MCF 10A (cell line): ENCODE data around the gene PARD3B. TPM values are rescaled to one million over a fixed set of nuclear protein-coding genes. Genes with fewer than 3 reads are reported as not detected.

Experiments used
- BruUV-seq: library from RNA; stranded (reverse); fragments of 400-500 nt; replicated peaks from 2 replicates; lab custom pipeline; 2021; lab: Mats Ljungman, UMichigan
- CTCF ChIA-PET: fragments of 300-600 bp; sonication (Branson Sonifier 250); formaldehyde crosslinking; extraction: SDS; loops from one replicate; lab custom pipeline; 2021; ENCODE audit warnings: antibody characterized with exemption, inconsistent platforms; lab: Yijun Ruan, JAX
- POLR2A ChIA-PET: fragments of 300-600, 350-650 bp; sonication (Branson Sonifier 250); formaldehyde crosslinking; extraction: SDS; loops from one replicate; lab custom pipeline; 2020; ENCODE audit warnings: antibody characterized with exemption, inconsistent platforms; lab: Yijun Ruan, JAX
- DNase-seq: peaks from one replicate; pipeline ENCODE4 v3.0.0-alpha.2; 2018; ENCODE audit not compliant: unreplicated experiment
- H3K27ac Mint-ChIP-seq: one replicate; pipeline ENCODE4 v1.8.0; 2022; ENCODE audit warnings: mild to moderate bottlenecking, low read depth, mixed read lengths; ENCODE audit not compliant: unreplicated experiment
- H3K27me3 Mint-ChIP-seq: one replicate; pipeline ENCODE4 v1.8.0; 2022; ENCODE audit warnings: mixed read lengths; ENCODE audit not compliant: insufficient read depth, unreplicated experiment
- H3K36me3 Mint-ChIP-seq: one replicate; pipeline ENCODE4 v1.8.0; 2022; ENCODE audit warnings: mild to moderate bottlenecking, moderate library complexity, mixed read lengths; ENCODE audit not compliant: insufficient read depth, unreplicated experiment
- H3K4me1 Mint-ChIP-seq: one replicate; pipeline ENCODE4 v1.8.0; 2022; ENCODE audit warnings: mixed read lengths; ENCODE audit not compliant: insufficient read depth, unreplicated experiment
- H3K4me3 Mint-ChIP-seq: one replicate; pipeline ENCODE4 v1.8.0; 2022; ENCODE audit warnings: mild to moderate bottlenecking, moderate library complexity, mixed read lengths; ENCODE audit not compliant: unreplicated experiment
- H3K9me3 Mint-ChIP-seq: one replicate; pipeline ENCODE4 v1.8.0; 2022; ENCODE audit warnings: mixed read lengths; ENCODE audit not compliant: unreplicated experiment
- intact Hi-C: fragments of 100-400 bp; cut with micrococcal nuclease; formaldehyde crosslinking; loops from 2 replicates; pipeline ENCODE4 v1.14.1; 2022
- total RNA-seq: library from RNA; stranded (reverse); gene quantifications from 2 replicates; pipeline ENCODE4 v1.2.3, GENCODE V29; 2022
- TF ChIP-seq, protein P1 (sequence below): fragments of 200-600 bp; IDR thresholded peaks from one replicate; pipeline ENCODE4 v1.8.0; 2022; ENCODE audit warnings: antibody characterized with exemption, mild to moderate bottlenecking; ENCODE audit not compliant: unreplicated experiment

PARD3B gene
- total RNA-seq, 1 experiment from 2014 or later: 11.6 TPM

GRCh38 chr2:205290299-205290698, 745.0 kb downstream of the PARD3B start:
- no peak for DNase-seq
- Mint-ChIP-seq H3K36me3 (no peaks in the 10 kb centered on the region), H3K27ac (no peak overlapping the region), H3K27me3 (no peaks in the 10 kb centered on the region), H3K4me1 (no peaks in the 10 kb centered on the region), H3K9me3 (no peaks in the 10 kb centered on the region), H3K4me3 (no peak overlapping the region)
- ChIA-PET CTCF (interaction anchor here (0.8 kb wide), 1 partner anchor 12 kb away, joined by 3 read pairs; no protein-coding TSS in a partner anchor), POLR2A (no interaction called here)
- TF ChIP-seq, protein P1, sequence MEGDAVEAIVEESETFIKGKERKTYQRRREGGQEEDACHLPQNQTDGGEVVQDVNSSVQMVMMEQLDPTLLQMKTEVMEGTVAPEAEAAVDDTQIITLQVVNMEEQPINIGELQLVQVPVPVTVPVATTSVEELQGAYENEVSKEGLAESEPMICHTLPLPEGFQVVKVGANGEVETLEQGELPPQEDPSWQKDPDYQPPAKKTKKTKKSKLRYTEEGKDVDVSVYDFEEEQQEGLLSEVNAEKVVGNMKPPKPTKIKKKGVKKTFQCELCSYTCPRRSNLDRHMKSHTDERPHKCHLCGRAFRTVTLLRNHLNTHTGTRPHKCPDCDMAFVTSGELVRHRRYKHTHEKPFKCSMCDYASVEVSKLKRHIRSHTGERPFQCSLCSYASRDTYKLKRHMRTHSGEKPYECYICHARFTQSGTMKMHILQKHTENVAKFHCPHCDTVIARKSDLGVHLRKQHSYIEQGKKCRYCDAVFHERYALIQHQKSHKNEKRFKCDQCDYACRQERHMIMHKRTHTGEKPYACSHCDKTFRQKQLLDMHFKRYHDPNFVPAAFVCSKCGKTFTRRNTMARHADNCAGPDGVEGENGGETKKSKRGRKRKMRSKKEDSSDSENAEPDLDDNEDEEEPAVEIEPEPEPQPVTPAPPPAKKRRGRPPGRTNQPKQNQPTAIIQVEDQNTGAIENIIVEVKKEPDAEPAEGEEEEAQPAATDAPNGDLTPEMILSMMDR: no peak
- intact Hi-C loops: no loop called here
- BruUV-seq: no TSS peak

DNA sequence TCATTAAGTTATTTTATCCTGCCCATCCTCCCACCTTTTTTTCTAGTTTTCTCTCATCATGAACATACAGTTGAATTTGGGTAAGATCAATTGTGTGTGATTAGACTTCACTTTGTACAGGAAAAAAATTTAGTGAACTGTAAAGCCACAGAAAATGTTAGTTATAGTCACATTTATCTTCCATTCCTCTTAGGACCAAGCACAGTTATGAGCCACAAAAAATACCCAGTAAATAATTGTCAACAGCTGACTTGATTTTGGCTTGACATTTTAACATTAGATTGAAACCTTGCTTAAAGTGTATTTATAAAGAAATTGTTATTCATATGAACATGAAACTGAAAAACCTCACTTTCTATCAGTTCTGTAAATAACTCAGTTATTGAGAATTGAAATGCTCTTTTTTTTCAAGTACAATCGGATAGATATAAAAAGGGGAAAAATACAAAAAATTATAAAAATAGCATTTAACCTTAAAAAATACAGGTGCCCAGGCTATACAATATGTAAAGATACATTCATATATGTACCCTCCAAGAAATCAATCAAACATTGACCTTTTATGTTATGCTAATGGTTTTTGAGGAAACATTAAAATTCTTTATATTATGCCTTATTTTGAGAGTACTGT, 747.5 kb downstream of the PARD3B start:
- ChIA-PET CTCF (interaction anchor here (0.6 kb wide), 1 partner anchor 16 kb away, joined by 3 read pairs; no protein-coding TSS in a partner anchor), POLR2A (no interaction called here)
- H3K36me3 Mint-ChIP-seq: no peaks in the 10 kb centered on the region
- no peaks in the 10 kb centered on the region for H3K27me3 Mint-ChIP-seq
- TF ChIP-seq, protein P1: no peak
- H3K4me1 Mint-ChIP-seq: no peaks in the 10 kb centered on the region
- no peak overlapping the region for H3K4me3 Mint-ChIP-seq
- H3K27ac Mint-ChIP-seq: no peak overlapping the region
- intact Hi-C loops: no loop called here
- no TSS peak for BruUV-seq
- DNase-seq: no peak
- H3K9me3 Mint-ChIP-seq: no peaks in the 10 kb centered on the region

- intact Hi-C loops: no loop called here
- Mint-ChIP-seq H3K9me3 (no peaks in the 10 kb centered on the region), H3K27me3 (no peaks in the 10 kb centered on the region), H3K27ac (no peak overlapping the region), H3K4me3 (no peak overlapping the region), H3K36me3 (no peaks in the 10 kb centered on the region), H3K4me1 (no peaks in the 10 kb centered on the region)
- CTCF ChIA-PET: no interaction called here
- BruUV-seq: no TSS peak
- no peak for DNase-seq
- POLR2A ChIA-PET: no interaction called here
- TF ChIP-seq, protein P1: no peak
Measured at GRCh38 chr2:205293559-205293958, 748.3 kb downstream of the PARD3B start.

DNA sequence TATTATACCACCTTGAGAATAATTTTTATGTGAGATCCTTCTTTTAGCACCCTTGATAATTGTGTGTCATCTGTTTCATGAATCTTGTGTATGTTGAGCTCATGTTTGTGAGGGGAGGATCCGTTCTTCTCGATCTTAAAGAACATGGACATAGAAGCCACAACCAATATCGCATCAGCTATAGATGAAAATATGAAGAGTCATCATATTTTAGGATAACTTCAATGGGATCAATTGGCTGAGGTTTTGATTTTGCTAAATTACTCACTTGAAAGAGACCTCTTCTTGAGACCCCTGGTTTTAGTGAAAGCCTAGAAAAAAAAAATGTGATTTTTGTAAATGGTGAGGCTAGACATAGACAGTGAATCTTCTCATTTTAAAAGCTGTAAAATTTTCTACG, 751.7 kb downstream of the PARD3B start:
- intact Hi-C loops: no loop called here
- BruUV-seq: no TSS peak
- Mint-ChIP-seq H3K4me1 (no peaks in the 10 kb centered on the region), H3K36me3 (no peaks in the 10 kb centered on the region), H3K4me3 (no peak overlapping the region), H3K9me3 (no peaks in the 10 kb centered on the region), H3K27ac (no peak overlapping the region), H3K27me3 (no peaks in the 10 kb centered on the region)
- CTCF ChIA-PET: interaction anchor here (0.7 to 1.0 kb wide), 2 partner anchors 536 to 651 kb away, joined by 3 read pairs; no protein-coding TSS in a partner anchor
- TF ChIP-seq, protein P1: no peak
- no peak for DNase-seq
- POLR2A ChIA-PET: no interaction called here
